Neutrophil (primary cell): ENCODE results near the gene PTEN.
"Not testable (repeated sequence)": the region's sequence is repeated elsewhere in the genome, so short reads cannot be mapped to it uniquely, and the experiment has no call there.

ENCODE experiments used
- H3K27ac ChIP-seq: fragments of 200-600 bp; sonication (generic); 2 replicates; pipeline ENCODE4 v1.5.1; 2016; ENCODE audit warnings: mild to moderate bottlenecking, moderate library complexity
- H3K27me3 ChIP-seq: fragments of 200-600 bp; sonication (generic); 2 replicates; pipeline ENCODE4 v1.6.0; 2016; ENCODE audit warnings: mild to moderate bottlenecking
- H3K36me3 ChIP-seq: fragments of 200-600 bp; sonication (generic); 2 replicates; pipeline ENCODE4 v1.5.1; 2017
- H3K4me1 ChIP-seq, 2 experiments: fragments of 200-600 bp in 1 of 2; sonication (generic) in 1 of 2; 1 replicate in 1 of 2; 2 replicates in 1 of 2; pipeline versions ENCODE4 v1.5.1 to v1.6.1; 2013 to 2016; ENCODE audit warnings: low read depth in 1 of 2, low read length in 1 of 2, mild to moderate bottlenecking in 1 of 2, moderate library complexity in 1 of 2; ENCODE audit not compliant: control insufficient read depth in 1 of 2, insufficient read depth in 1 of 2
- H3K4me3 ChIP-seq, 2 experiments: fragments of 200-600 bp in 1 of 2; sonication (generic) in 1 of 2; 1 replicate in 1 of 2; 2 replicates in 1 of 2; pipeline ENCODE4 v1.5.1; 2013 to 2016; ENCODE audit warnings: low read depth in 1 of 2, low read length in 1 of 2, mild to moderate bottlenecking in 1 of 2, moderate library complexity in 1 of 2
- H3K9me3 ChIP-seq: fragments of 200-600 bp; sonication (generic); 2 replicates; pipeline ENCODE4 v1.5.1; 2016
- CTCF ChIP-seq: fragments of 200-600 bp; sonication (generic); IDR thresholded peaks from 2 replicates; pipeline ENCODE4 v1.5.1; 2016; ENCODE audit warnings: antibody characterized with exemption

PTEN gene

GRCh38 chr10:87842776-87843497 lies 20.5 kb upstream of the PTEN start:
- no peaks in the 10 kb centered on the region for H3K9me3 ChIP-seq
- no peak overlapping the region for H3K27ac ChIP-seq
- no peak overlapping the region for H3K4me3 ChIP-seq
- no peaks in the 10 kb centered on the region for H3K36me3 ChIP-seq
- no peak for TF ChIP-seq CTCF
- no peaks in the 10 kb centered on the region for H3K4me1 ChIP-seq
- no peaks in the 10 kb centered on the region for H3K27me3 ChIP-seq

- Histone ChIP-seq H3K27me3 (no peaks in the 10 kb centered on the region), H3K36me3 (no peaks in the 10 kb centered on the region), H3K27ac (no peak overlapping the region), H3K9me3 (no peaks in the 10 kb centered on the region), H3K4me3 (no peak overlapping the region), H3K4me1 (no peaks in the 10 kb centered on the region)
- TF ChIP-seq CTCF = no peak
Observed at GRCh38 chr10:87843714-87844113, 19.7 kb upstream of the PTEN start.

- no peaks in the 10 kb centered on the region for H3K27me3 ChIP-seq
- H3K9me3 ChIP-seq = no peaks in the 10 kb centered on the region
- TF ChIP-seq CTCF = no peak
- H3K4me3 ChIP-seq = no peak overlapping the region
- H3K27ac ChIP-seq = no peak overlapping the region
- no peaks in the 10 kb centered on the region for H3K4me1 ChIP-seq
- no peaks in the 10 kb centered on the region for H3K36me3 ChIP-seq
Observed at GRCh38 chr10:87844837-87845623, 18.4 kb upstream of the PTEN start.

- Histone ChIP-seq H3K27ac (no peak overlapping the region), H3K4me3 (no peak overlapping the region), H3K9me3 (no peaks in the 10 kb centered on the region), H3K36me3 (no peaks in the 10 kb centered on the region), H3K27me3 (no peaks in the 10 kb centered on the region), H3K4me1 (peaks cover 0 to under 1% of the 10 kb centered on the region in 2 experiments)
- TF ChIP-seq CTCF = no peak
Observed at GRCh38 chr10:87845624-87845998, 17.8 kb upstream of the PTEN start.

GRCh38 chr10:87846023-87846422 lies 17.4 kb upstream of the PTEN start:
- H3K27ac ChIP-seq = no peak overlapping the region
- no peak overlapping the region for H3K4me3 ChIP-seq
- no peak for TF ChIP-seq CTCF
- no peaks in the 10 kb centered on the region for H3K9me3 ChIP-seq
- H3K4me1 ChIP-seq = peaks cover 3 to 4% of the 10 kb centered on the region in 2 experiments
- H3K36me3 ChIP-seq = no peaks in the 10 kb centered on the region
- H3K27me3 ChIP-seq = no peaks in the 10 kb centered on the region

- H3K4me1 ChIP-seq, H3K27me3 ChIP-seq, H3K27ac ChIP-seq, H3K4me3 ChIP-seq, H3K36me3 ChIP-seq, H3K9me3 ChIP-seq: not testable (repeated sequence)
Observed at GRCh38 chr10:87846711-87847110, 16.7 kb upstream of the PTEN start.
